SK-N-MC (cell line): ENCODE data around the gene NEDD4L.

Source experiments
- DNase-seq: peaks from one replicate; pipeline ENCODE4 v3.0.0-alpha.2; 2011; ENCODE audit warnings: low read depth, low spot score
- H3K27ac ChIP-seq: fragments of 200-600 bp; sonication (generic); 2 replicates; pipeline ENCODE4 v1.5.1; 2016; ENCODE audit warnings: mixed run types
- H3K36me3 ChIP-seq: fragments of 200-600 bp; sonication (generic); 2 replicates; pipeline ENCODE4 v1.6.1; 2017; ENCODE audit warnings: antibody characterized with exemption, low read length, mixed read lengths; ENCODE audit not compliant: insufficient read depth
- H3K4me3 ChIP-seq: fragments of 200-600 bp; sonication (generic); 2 replicates; pipeline ENCODE4 v1.5.1; 2016
- H3K9ac ChIP-seq: fragments of 200-600 bp; sonication (generic); 2 replicates; pipeline ENCODE4 v1.8.0; 2017; ENCODE audit warnings: mixed run types, mixed read lengths; ENCODE audit not compliant: insufficient read length
- H3K9me3 ChIP-seq: fragments of 200-600 bp; sonication (generic); 2 replicates; pipeline ENCODE4 v1.6.1; 2017; ENCODE audit warnings: low read depth, mild to moderate bottlenecking, antibody characterized with exemption, low read length, moderate library complexity, mixed read lengths
- EZH2 ChIP-seq: fragments of 200-600 bp; sonication (generic); IDR thresholded peaks from one replicate; pipeline ENCODE4 v1.6.1; 2017; ENCODE audit warnings: antibody characterized with exemption
- FOXP2 ChIP-seq: optimal IDR thresholded peaks from 2 replicates; pipeline ENCODE3; 2011; ENCODE audit warnings: mild to moderate bottlenecking, moderate library complexity; ENCODE audit not compliant: insufficient read depth; ENCODE audit errors: extremely low read length, control extremely low read depth
- POLR2AphosphoS5 ChIP-seq: IDR thresholded peaks from 2 replicates; pipeline ENCODE4 v1.6.1; 2012; ENCODE audit warnings: mild to moderate bottlenecking, low read depth, low read length, borderline replicate concordance

NEDD4L gene

DNA sequence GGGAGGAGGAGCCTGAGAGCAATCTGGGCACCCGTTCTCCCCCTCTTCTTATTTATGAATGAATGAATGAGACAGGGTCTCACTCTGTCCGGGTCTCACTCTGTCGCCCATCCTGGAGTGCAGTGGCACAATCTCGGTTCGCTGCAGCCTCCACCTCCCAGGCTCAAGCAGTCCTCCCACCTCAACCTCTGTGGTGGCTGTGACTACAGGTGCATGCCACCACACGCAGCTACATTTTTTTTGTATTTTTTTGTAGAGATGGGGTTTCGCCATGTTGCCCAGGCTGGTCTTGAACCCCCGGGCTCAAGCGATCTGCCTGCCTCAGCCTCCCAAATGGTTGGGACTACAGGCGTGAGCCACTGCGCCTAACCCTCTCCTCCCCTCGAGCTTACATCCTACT is 198.4 kb downstream of the NEDD4L start:
- H3K9me3 ChIP-seq: no peaks in the 10 kb centered on the region
- no peak overlapping the region for H3K9ac ChIP-seq
- H3K36me3 ChIP-seq: no peaks in the 10 kb centered on the region
- no peak for DNase-seq
- TF ChIP-seq EZH2 (no peak), POLR2AphosphoS5 (no peak), FOXP2 (no peak)
- peak overlapping the region; percentile 19; the same call in 1 of the 2 replicates for H3K27ac ChIP-seq
- no peak overlapping the region for H3K4me3 ChIP-seq

DNA sequence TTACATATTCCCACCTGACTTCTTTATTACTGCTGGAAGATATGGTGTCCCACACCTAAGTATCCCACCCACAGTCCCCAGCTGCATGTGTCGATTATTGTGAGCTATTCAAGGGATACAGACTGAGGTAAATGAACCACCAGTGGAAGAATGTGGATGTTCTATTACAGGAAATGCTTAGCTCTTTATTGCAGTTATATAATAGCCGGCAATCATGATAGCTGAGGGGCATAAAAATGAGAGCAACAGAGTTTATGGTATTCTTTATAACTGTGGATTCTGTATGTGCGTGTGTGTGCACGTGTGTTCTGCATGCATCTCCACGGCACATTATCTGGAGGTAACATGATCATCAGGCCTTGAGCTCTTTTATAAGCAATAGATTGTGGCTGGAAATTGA is 198.9 kb downstream of the NEDD4L start:
- H3K4me3 ChIP-seq: no peak overlapping the region
- H3K9me3 ChIP-seq: no peaks in the 10 kb centered on the region
- DNase-seq: no peak
- H3K36me3 ChIP-seq: no peaks in the 10 kb centered on the region
- peak overlapping the region; percentile 45; the same call in 1 of the 2 replicates for H3K27ac ChIP-seq
- TF ChIP-seq FOXP2: no peak
- TF ChIP-seq POLR2AphosphoS5: no peak
- no peak for TF ChIP-seq EZH2
- H3K9ac ChIP-seq: no peak overlapping the region

DNA sequence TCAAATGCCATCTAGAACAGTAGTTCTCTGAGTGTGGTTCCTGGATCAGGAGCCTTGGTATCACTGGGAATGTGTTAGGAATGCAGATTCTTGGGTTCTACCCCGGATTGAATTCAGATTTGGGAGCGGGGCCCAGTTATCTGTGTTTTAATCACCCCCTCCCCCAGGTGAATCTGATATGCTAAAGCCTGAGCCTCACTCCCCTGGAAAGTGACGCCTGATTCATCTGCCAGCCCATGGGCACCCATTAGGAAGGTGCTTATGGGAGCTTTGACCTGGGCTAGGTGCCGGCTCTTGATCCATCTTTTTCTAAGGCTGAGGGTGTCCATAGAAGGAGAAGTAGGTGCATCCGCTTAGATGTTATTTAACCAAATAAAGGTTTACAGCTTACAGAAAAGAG is 199.4 kb downstream of the NEDD4L start:
- DNase-seq: no peak
- Histone ChIP-seq H3K36me3 (no peaks in the 10 kb centered on the region), H3K9ac (no peak overlapping the region), H3K9me3 (no peaks in the 10 kb centered on the region), H3K4me3 (no peak overlapping the region), H3K27ac (peak overlapping the region; percentile 45; the same call in 1 of the 2 replicates)
- TF ChIP-seq POLR2AphosphoS5 (no peak), EZH2 (no peak), FOXP2 (no peak)

DNA sequence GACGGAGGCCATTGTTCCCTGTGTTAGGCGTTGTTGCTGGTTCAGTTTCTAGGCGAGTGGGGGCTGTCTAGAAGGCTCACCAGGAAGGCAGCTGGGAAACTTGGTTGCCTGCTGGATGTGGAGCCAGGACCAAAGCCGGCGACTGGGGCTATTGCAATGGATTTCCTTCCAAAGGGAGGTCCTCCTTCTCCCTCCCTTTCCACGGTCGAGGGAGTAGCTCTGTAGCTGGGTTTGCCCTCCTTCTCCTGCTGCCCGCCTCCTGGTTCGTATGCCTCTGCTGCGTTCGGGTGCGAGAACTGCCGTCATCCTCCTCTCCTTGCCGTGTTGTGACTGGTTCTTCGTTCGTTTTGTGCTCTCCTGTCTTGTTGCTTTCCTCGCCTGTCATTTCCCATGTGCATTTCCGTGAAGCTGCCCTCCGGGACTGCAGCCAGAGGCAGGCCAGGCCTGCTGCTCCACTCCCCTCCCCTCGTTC is 203.4 kb downstream of the NEDD4L start:
- no peak overlapping the region for H3K9ac ChIP-seq
- DNase-seq: no peak
- no peak overlapping the region for H3K4me3 ChIP-seq
- H3K27ac ChIP-seq: no peak overlapping the region
- TF ChIP-seq FOXP2: no peak
- TF ChIP-seq EZH2: no peak
- TF ChIP-seq POLR2AphosphoS5: no peak
- H3K9me3 ChIP-seq: no peaks in the 10 kb centered on the region
- no peaks in the 10 kb centered on the region for H3K36me3 ChIP-seq

DNA sequence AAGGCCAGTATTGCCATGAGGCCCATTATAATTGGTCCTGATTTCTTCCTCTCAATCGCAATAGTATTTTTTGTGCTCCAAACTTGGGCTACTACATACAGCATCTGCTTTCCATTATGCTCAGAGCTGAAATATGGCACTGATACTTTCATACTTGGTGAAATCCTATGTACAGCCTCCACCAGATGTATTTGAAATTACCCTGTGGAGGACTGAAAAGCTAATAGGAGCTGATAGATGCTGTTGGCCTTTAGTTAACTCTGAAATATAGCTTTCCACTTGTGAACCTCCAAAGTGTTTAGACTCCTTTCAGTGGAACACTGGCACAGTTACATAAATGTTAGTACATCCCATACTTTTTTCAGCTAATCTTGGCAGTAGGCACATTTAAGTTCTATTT is 205.7 kb downstream of the NEDD4L start:
- no peaks in the 10 kb centered on the region for H3K36me3 ChIP-seq
- TF ChIP-seq EZH2: no peak
- TF ChIP-seq POLR2AphosphoS5: no peak
- TF ChIP-seq FOXP2: no peak
- peak overlapping the region; percentile 52 for H3K4me3 ChIP-seq
- peak; percentile 42 for DNase-seq
- peak overlapping the region; percentile 20 for H3K9ac ChIP-seq
- H3K27ac ChIP-seq: peak overlapping the region; percentile 77
- no peaks in the 10 kb centered on the region for H3K9me3 ChIP-seq

DNA sequence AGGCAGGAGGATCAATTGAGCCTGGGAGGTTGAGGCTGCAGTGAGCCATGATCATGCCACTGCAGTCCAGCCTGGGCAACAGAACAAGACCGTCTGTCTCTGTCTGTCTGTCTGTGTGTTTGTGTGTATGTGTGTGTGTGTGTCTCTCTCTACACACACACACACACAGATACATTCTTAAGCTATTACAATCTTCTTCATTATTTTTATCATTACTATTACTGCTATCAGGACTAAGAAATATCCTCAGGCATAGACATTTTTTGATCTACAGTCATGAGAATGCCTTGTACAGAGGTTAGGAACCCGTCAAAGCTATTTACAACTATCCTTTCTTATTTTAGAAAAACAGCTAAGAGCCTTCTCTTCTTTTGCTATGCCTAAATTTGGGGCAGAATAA is 207.4 kb downstream of the NEDD4L start:
- no peak overlapping the region for H3K4me3 ChIP-seq
- H3K9ac ChIP-seq: no peak overlapping the region
- DNase-seq: no peak
- H3K27ac ChIP-seq: no peak overlapping the region
- H3K36me3 ChIP-seq: no peaks in the 10 kb centered on the region
- no peak for TF ChIP-seq FOXP2
- no peak for TF ChIP-seq EZH2
- TF ChIP-seq POLR2AphosphoS5: no peak
- H3K9me3 ChIP-seq: no peaks in the 10 kb centered on the region

DNA sequence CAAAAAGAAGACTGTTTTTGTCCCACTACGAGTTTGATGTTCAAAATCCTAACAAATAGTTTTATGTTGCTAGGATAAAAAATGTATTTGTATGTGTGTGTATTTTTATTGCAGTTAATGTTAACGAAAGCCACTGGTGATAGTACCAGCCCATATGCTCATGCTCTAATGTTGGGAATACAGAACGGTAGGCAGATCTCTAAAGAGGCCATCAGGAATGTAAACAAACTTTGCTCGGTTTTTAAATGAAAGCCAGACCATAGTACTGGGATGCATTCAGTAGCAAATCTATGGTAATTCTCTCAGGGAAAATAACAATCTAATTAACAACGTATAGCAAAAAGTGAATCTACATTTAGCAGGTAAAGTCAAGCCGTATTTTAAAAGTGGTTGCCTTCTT is 208.1 kb downstream of the NEDD4L start:
- Histone ChIP-seq H3K27ac (no peak overlapping the region), H3K9ac (no peak overlapping the region), H3K36me3 (no peaks in the 10 kb centered on the region), H3K4me3 (no peak overlapping the region), H3K9me3 (no peaks in the 10 kb centered on the region)
- DNase-seq: no peak
- no peak for TF ChIP-seq EZH2
- TF ChIP-seq POLR2AphosphoS5: no peak
- no peak for TF ChIP-seq FOXP2

DNA sequence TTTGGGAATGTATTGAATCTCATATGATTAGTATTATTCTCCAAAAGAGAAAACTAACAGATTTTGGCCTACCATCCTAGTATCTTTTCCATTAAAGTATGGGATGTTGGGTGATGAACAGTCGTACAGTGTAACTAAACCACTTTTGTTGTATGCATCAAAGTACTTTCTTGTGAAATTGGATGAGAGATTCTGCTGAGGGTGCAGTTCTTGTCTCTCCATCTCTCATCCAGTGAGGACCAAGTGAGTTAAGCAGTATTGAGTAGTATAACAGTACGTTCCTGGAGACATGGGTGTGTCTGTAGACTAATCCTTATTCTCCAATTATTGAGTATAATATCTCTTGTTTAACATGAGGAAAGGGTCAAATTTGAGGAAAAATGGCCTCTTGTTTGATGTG is 209.3 kb downstream of the NEDD4L start:
- H3K4me3 ChIP-seq: no peak overlapping the region
- H3K27ac ChIP-seq: 0 out of 2 replicates have a peak overlapping the region, but pooled peaks have one; percentile 62
- TF ChIP-seq FOXP2 (no peak), POLR2AphosphoS5 (no peak), EZH2 (no peak)
- H3K9me3 ChIP-seq: no peaks in the 10 kb centered on the region
- H3K36me3 ChIP-seq: no peaks in the 10 kb centered on the region
- H3K9ac ChIP-seq: no peak overlapping the region
- DNase-seq: no peak

DNA sequence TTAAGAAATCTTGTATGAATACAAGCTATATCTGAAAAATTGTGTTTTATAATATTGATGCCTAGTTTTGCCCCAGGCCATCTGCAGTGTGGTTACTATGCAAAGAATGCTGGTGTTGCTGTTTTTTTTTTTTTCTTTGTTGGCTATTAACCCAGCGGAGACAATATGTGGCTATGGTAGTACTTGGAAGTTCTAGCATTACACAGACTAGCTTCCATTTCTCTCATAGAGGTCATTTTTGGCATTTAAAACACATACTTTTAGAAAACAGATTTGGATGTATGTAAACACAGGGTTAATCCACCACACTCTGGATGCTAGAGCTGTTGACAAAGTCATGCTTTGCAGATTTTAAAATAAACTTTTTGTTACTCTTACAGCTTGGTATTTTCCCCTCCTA is 209.8 kb downstream of the NEDD4L start:
- TF ChIP-seq POLR2AphosphoS5: no peak
- Histone ChIP-seq H3K4me3 (no peak overlapping the region), H3K36me3 (no peaks in the 10 kb centered on the region), H3K9ac (no peak overlapping the region), H3K9me3 (no peaks in the 10 kb centered on the region), H3K27ac (peak overlapping the region; percentile 62; the same call in 1 of the 2 replicates)
- DNase-seq: peak; percentile 39
